SK-N-SH treated with all-trans-retinoic acid at 6 μM for 48 hours (cell line): ENCODE measurements around the gene PFKM.

Experiments
- ESRRG ChIP-seq: fragments of 250-450 bp; sonication (Bioruptor Pico); IDR thresholded peaks from 2 replicates; pipeline ENCODE4 v1.6.1; 2021; ENCODE audit warnings: mild to moderate bottlenecking
- PATZ1 ChIP-seq: fragments of 250-450 bp; sonication (Bioruptor Pico); IDR thresholded peaks from 2 replicates; pipeline ENCODE4 v1.8.0; 2020; ENCODE audit warnings: mild to moderate bottlenecking, moderate library complexity, borderline replicate concordance
- RARB ChIP-seq: fragments of 250-450 bp; sonication (Bioruptor Pico); IDR thresholded peaks from 2 replicates; pipeline ENCODE4 v1.8.0; 2021; ENCODE audit warnings: mild to moderate bottlenecking, moderate library complexity
- TCF4 ChIP-seq: fragments of 250-450 bp; sonication (Bioruptor Pico); IDR thresholded peaks from 2 replicates; pipeline ENCODE4 v1.8.0; 2021; ENCODE audit warnings: mild to moderate bottlenecking, moderate library complexity, borderline replicate concordance
- ZFP30 ChIP-seq: fragments of 450-650 bp; formaldehyde crosslinking; IDR thresholded peaks from 2 replicates; pipeline ENCODE4 v1.5.0; 2022; ENCODE audit warnings: mild to moderate bottlenecking, moderate library complexity
- ZNF70 ChIP-seq: fragments of 450-650 bp; formaldehyde crosslinking; IDR thresholded peaks from 2 replicates; pipeline ENCODE4 v1.5.0; 2020; ENCODE audit warnings: mild to moderate bottlenecking, moderate library complexity

- TF ChIP-seq ESRRG, result no peak
- TF ChIP-seq PATZ1 (CRISPR knock-in tag), result no peak
- no peak for TF ChIP-seq TCF4 (CRISPR knock-in tag)
- TF ChIP-seq RARB (CRISPR knock-in tag), result no peak
- no peak for TF ChIP-seq ZFP30 (CRISPR knock-in tag)
- no peak for TF ChIP-seq ZNF70
Observed at GRCh38 chr12:48080821-48081220, 38.3 kb upstream of the PFKM start.
